ENCODE data around the gene ANKRD62. TPM values are rescaled to one million over a fixed set of nuclear protein-coding genes. Genes with fewer than 3 reads are reported as not detected.

Gene ANKRD62
- polyA plus RNA-seq, result not detected

DNA sequence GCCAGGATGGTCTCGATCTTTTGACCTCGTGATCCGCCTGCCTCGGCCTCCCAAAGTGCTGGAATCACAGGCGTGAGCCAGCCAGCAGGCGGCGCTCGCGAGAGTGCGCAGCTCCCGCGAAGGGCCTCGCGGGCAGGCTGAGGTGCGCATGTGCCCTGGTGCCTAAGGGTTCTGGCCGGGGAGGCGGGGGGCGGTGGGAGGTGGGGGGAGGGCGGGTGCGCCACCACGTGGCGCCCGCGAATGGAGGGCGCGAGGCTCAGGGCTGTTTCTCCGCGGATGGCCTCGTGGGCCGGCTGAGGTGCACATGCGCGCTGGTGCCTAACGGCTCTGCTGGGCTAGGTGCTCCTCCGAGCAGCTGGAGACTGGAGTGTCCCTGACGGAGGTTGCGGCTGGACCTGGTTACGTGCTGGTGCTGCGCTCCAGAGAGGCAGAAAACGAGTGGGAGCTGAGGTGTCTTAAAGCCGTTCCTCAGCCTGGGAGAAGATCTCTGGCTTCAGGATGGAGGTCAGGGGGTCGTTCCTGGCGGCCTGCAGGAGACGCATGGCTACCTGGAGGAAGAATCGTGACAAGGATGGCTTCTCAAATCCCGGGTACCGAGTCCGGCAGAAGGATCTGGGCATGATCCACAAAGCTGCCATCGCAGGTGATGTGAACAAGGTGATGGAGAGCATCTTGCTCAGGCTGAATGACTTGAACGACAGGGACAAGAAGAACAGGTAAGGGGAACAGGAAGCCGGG is at the start of gene ANKRD62:
TSS of gene ANKRD62 (plus strand) at position 324 of the 738 bp plus-strand sequence. CDS start at position 499, 175 bp downstream.
- Mint-ChIP-seq H3K4me3 (no peak within 1 kb of the TSS), H3K36me3 (no peaks in the 10 kb centered on the region), H3K4me1 (no peaks in the 10 kb centered on the region), H3K27me3 (ENCODE audit: low read depth in 3 of 3) (peaks cover 0 to 3% (median 0%) of the 10 kb centered on the region in 3 donors), H3K9me3 (no peaks in the 10 kb centered on the region), H3K27ac (peak within 1 kb of the TSS in 1 of 6 donors; percentile 71)
- DNase-seq, result no peak

DNA sequence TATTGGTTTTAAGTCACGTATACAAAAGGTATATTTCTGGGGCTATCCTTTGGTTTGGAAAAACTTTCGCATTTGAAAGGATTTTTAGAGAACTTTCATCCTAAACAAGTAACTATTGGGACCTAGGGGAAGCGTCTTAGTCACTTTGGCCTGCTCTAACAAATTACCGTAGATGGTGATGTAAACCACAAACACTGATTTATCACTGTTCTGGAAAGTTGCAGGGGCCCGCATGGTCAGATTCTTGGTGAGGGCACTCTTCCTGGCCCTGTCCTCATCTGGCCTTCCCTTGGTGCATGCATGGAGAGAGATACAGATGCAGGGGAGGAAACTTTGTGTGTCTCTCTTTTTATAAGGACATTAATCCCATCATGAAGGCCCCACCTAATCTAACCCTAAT is 49.1 kb upstream of the ANKRD62 start:
- Mint-ChIP-seq H3K4me3 (no peak overlapping the region), H3K27ac (no peak overlapping the region), H3K27me3 (ENCODE audit: low read depth in 3 of 3) (peaks cover 2 to 6% (median 4%) of the 10 kb centered on the region in 3 donors), H3K36me3 (no peaks in the 10 kb centered on the region), H3K4me1 (no peaks in the 10 kb centered on the region), H3K9me3 (no peaks in the 10 kb centered on the region)
- DNase-seq, result no peak

DNA sequence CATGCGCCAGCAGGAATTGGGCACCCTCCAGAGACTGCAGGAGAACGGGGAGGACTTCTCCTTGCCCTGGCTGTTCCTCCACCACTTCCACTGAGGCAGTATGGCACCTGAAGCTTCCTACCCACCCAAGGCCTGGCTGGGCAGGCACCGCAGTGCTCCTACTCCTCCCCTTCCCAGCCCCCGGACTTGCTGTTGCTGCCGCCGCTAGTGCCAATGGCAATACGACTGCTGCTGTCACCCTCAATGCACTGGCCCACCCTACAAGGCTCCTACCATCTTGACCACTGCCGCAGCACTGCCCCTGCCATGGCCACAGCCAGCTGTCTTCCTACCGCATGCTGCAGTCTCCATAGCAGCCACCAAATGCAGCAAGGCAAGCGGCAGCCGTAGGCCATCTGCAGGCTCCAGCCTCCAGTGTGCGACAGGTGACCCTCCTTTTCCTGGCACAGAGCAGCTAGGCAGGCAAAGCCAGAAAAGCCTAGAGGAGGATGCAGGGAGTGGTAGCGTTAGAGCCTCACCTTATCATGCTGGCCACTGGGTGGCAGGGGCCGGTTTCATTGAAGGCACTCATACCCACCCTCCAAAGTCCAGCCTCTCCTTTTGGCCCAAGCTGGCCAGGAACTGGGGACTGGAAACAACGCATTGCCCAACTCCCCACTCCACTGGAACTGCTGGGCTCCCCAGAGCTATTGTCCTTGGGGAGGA is 47.4 kb upstream of the ANKRD62 start:
- Mint-ChIP-seq H3K27ac (no peak overlapping the region), H3K27me3 (ENCODE audit: low read depth in 3 of 3) (peaks cover 0 to 6% (median 4%) of the 10 kb centered on the region in 3 donors), H3K4me3 (no peak overlapping the region), H3K4me1 (no peaks in the 10 kb centered on the region), H3K36me3 (no peaks in the 10 kb centered on the region), H3K9me3 (no peaks in the 10 kb centered on the region)
- DNase-seq, result no peak

DNA sequence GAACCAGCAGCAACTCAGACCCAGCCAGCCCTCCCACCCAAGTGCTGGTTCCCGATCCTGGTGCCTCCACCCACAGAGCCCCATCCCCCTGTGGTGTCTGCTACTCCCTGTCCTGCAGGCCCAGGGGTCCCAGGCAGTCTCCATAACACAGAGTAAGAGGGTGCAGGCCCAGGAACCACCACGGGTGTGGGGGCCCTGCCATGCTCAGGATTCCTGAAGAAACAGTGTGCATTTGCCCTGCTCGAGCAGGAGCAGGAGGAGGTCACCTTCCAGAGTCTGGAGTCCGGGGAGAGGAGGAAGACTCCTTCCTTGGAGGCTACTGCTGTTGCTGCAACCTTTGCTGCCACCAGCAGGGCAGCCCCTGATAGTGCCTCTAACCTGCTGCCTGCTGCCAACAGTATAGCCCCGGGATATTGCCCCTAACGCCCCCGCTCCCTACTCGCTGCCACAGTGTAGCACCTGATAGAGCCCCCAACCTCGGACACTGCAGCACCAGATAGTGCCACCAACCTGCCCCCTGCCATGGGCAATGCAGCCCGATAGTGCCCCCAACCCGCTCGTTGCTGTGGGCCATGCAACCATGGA is 46.8 kb upstream of the ANKRD62 start:
- Mint-ChIP-seq H3K9me3 (no peaks in the 10 kb centered on the region), H3K27ac (no peak overlapping the region), H3K36me3 (no peaks in the 10 kb centered on the region), H3K27me3 (ENCODE audit: low read depth in 3 of 3) (peaks cover 0 to 6% (median 4%) of the 10 kb centered on the region in 3 donors), H3K4me1 (no peaks in the 10 kb centered on the region), H3K4me3 (no peak overlapping the region)
- no peak for DNase-seq

DNA sequence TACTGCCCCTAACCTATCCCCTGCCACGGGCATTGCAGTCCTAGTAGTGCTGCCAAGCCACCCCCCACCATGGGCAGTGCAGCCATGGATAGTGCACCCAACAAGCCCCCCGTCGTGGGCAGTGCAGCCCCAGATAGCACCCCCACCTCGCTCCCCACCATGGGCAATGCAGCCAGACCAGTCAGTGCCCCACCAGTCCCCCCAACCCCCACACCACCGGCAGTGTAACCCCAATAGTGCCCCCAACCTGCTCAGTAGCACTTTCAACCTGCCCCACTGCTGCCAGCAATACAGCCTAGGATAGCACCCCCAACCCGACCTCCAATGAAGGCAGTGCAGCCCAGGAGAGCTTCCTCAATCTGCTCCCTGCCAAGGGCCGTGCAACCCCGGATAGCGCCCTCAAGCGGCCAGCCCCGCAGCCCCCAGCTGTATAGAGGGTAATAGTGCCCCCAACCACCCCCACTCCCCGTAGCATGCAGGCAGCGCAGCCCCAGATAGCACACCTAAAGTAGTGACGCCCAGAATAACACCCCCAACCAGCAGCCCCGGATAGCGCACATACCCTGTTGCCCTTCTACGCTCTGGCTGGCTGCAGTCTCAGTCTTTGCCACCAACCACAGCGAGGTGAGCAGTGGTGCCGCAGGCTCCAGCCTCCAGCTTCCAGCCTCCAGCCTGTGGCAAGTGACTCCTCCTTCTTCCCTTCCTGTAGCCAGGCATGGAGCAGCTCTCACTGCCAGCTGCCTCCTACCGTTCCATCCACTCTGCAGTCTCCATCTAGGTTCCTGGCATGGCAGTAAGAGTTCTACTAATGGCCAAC is 45.4 kb upstream of the ANKRD62 start:
- peaks cover 0 to 6% (median 4%) of the 10 kb centered on the region in 3 donors for H3K27me3 Mint-ChIP-seq (ENCODE audit: low read depth in 3 of 3)
- H3K9me3 Mint-ChIP-seq, result no peaks in the 10 kb centered on the region
- no peak for DNase-seq
- H3K36me3 Mint-ChIP-seq, result no peaks in the 10 kb centered on the region
- no peaks in the 10 kb centered on the region for H3K4me1 Mint-ChIP-seq
- no peak overlapping the region for H3K4me3 Mint-ChIP-seq
- H3K27ac Mint-ChIP-seq, result no peak overlapping the region

DNA sequence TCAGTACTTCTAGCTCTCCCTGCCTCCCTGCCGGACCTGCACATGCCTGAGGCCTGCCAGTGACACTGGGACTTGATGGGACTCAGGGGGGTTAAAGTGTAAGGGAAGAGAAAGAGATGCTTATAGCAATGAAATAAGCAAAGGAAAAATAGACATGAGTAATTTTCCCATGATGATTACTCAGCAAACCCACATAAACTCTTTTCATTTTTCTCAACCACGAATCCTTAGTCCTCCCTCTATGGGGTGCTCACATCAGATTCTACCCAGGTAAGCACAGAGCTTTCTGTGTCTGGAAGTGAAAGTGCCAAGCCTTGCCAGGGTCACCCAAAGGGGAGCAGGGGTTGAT is 44.8 kb upstream of the ANKRD62 start:
- peaks cover 0 to 8% (median 4%) of the 10 kb centered on the region in 3 donors for H3K27me3 Mint-ChIP-seq (ENCODE audit: low read depth in 3 of 3)
- H3K9me3 Mint-ChIP-seq, result no peaks in the 10 kb centered on the region
- no peaks in the 10 kb centered on the region for H3K4me1 Mint-ChIP-seq
- H3K4me3 Mint-ChIP-seq, result no peak overlapping the region
- H3K27ac Mint-ChIP-seq, result no peak overlapping the region
- no peak for DNase-seq
- H3K36me3 Mint-ChIP-seq, result no peaks in the 10 kb centered on the region

DNA sequence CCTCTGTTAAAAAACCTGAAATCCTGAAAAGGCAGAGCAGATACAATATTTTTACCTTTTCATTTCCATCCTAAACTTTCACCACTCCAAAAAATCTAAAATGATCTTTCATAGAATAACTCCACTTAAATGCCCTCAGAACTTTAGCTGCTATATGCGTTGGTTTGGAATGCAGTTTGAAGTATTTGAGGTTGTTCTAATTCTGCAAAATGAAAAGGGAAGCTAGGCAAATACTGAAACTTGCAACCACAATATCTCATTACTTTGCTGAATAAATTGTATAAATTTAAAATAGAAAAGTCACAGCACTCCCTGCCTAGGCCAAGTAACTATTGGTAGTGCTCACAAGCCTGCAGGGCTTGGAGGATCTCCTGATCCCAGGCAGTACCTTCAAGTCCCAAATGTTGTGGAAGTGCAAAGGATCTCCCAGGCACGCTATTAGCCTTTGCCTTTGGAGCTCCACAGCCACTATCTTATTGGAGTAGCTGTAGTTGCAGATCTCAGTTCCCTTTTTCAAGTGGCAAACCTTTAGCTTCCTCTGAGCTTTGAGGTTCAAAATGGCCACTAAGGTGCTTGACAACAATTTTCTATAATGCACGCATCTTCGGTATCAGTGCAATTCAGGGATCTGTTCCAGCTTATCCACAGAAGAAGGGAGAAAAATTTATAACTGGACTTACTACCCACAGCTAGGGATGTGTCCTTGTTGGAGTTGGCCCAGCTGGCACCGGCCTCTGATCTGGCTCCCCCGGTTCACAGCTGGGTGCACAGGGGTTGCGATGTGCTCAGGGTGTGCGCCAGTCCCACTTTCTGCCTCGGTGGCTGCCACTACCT is 43.4 kb upstream of the ANKRD62 start:
- no peaks in the 10 kb centered on the region for H3K9me3 Mint-ChIP-seq
- no peak overlapping the region for H3K27ac Mint-ChIP-seq
- H3K4me3 Mint-ChIP-seq, result no peak overlapping the region
- H3K27me3 Mint-ChIP-seq (ENCODE audit: low read depth in 3 of 3), result peaks cover 0 to 4% (median 4%) of the 10 kb centered on the region in 3 donors
- DNase-seq, result no peak
- H3K4me1 Mint-ChIP-seq, result no peaks in the 10 kb centered on the region
- H3K36me3 Mint-ChIP-seq, result no peaks in the 10 kb centered on the region

DNA sequence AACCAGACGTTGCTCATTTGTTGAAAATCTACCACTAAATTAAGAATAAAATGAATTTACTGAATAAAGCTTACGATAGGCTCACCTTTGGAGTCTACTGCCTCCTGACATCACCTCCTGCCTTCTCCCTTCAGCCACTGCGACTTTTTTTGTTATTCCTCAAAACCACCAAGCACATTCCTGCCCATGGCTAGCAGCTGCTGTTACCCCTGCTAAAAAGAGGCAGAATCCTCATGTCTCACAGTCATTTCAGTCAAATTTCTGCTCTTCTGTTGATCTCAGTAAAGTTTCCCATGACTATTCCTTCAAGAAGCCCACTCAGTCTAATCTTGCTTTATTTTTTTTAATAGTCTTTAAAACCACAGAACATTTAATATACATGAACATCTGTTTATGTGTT is 40.8 kb upstream of the ANKRD62 start:
- no peaks in the 10 kb centered on the region for H3K4me1 Mint-ChIP-seq

DNA sequence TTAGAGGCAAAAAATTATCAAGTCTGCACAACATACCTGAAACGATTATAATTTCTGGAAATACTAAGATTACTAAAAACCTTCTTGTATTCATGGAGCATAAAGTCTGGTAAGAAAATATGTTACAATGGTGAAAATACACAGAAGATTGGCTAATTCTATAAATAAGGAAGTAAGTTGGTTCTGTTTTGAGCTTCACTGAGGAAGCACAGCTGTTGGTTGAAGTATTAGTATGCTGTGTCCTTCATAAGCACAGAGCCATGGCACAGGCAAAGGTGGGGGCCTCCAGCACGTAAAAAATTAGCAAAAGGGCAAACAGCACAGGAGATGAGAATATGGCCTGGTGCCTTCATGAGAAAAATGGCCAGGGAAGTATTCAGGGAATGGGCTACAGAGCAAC is 40.4 kb upstream of the ANKRD62 start:
- Mint-ChIP-seq H3K36me3 (no peaks in the 10 kb centered on the region), H3K4me3 (no peak overlapping the region), H3K27me3 (ENCODE audit: low read depth in 3 of 3) (peaks cover 0 to 4% (median 4%) of the 10 kb centered on the region in 3 donors), H3K4me1 (no peaks in the 10 kb centered on the region), H3K9me3 (no peaks in the 10 kb centered on the region), H3K27ac (no peak overlapping the region)
- no peak for DNase-seq

More for the DNA sequence above, 40.8 kb upstream of the ANKRD62 start:
- Mint-ChIP-seq H3K9me3 (no peaks in the 10 kb centered on the region), H3K27me3 (ENCODE audit: low read depth in 3 of 3) (peaks cover 0 to 4% (median 4%) of the 10 kb centered on the region in 3 donors), H3K4me3 (no peak overlapping the region), H3K27ac (no peak overlapping the region), H3K36me3 (no peaks in the 10 kb centered on the region)
- no peak for DNase-seq

DNA sequence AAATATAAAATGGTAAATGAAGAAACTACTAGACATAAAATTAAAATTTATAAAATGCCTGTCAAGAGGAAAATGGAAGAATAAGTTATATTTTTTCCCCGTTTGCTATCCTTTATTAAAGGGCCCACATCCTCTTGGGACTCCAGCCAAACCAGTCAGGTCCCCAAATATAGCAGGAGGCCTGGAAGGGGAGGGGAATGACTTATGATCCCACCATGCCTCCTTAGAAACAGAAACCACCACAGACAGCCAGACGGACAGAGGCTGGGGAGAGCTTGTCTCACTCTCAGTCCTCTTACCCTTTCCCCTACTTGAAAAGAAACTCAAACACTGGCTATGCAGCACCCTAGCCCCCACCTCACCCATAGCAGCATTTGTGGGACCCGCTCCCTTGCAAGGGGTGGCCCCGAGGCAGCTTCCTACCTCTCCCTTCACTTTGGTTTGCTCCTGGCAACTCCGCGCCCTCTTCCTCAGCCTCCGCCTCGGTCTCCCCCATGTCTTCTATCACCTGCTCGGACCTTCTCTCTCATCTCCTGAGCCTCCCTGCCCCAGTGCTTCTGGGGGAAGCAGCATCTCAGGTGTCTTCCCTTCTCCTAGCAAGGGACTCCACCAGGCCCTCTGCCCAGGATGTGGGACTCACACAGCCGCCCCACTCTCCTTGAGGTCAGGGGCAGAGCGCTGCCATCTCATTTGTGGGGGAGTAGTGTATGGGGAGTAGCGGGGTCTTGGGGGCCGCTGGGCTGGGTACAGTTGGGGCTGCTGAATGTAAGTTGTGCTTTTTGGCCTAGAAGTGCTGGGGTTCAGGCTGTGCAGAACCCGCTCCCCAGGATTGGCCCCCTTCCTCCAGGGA is 37.4 kb upstream of the ANKRD62 start:
- no peak overlapping the region for H3K4me3 Mint-ChIP-seq
- H3K9me3 Mint-ChIP-seq, result no peaks in the 10 kb centered on the region
- no peak for DNase-seq
- no peaks in the 10 kb centered on the region for H3K4me1 Mint-ChIP-seq
- H3K36me3 Mint-ChIP-seq, result no peaks in the 10 kb centered on the region
- H3K27ac Mint-ChIP-seq, result no peak overlapping the region
- peaks cover 0 to 4% (median 4%) of the 10 kb centered on the region in 3 donors for H3K27me3 Mint-ChIP-seq (ENCODE audit: low read depth in 3 of 3)

DNA sequence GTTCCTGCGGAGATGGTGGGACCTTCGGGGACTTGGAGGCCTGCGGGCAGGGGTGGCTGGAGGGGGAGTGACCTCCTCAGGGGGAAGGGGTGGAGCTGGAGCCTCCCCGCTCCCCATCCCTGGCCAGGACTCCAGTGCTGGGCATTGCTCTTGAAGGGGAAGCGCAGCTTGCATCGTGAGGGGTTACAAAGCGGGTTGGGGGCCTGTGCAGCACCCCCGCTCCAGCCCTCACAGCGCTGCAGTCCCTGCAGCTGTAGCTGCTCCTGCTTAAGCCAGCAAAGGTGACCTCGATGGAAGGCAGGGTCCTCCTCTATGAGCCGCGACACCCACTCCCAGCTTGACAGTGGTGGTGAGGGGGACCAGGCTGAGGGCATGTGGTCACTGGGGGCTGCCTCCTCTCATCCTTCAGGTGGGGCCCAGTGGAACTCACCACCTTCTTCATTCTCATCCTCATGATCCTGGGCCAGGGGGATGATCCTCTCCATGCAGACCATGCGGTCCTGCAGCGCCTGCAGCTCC is 36.7 kb upstream of the ANKRD62 start:
- Mint-ChIP-seq H3K4me1 (no peaks in the 10 kb centered on the region), H3K27ac (no peak overlapping the region), H3K36me3 (no peaks in the 10 kb centered on the region), H3K4me3 (no peak overlapping the region), H3K9me3 (no peaks in the 10 kb centered on the region), H3K27me3 (ENCODE audit: low read depth in 3 of 3) (peaks cover 0 to 4% (median 4%) of the 10 kb centered on the region in 3 donors)
- no peak for DNase-seq

DNA sequence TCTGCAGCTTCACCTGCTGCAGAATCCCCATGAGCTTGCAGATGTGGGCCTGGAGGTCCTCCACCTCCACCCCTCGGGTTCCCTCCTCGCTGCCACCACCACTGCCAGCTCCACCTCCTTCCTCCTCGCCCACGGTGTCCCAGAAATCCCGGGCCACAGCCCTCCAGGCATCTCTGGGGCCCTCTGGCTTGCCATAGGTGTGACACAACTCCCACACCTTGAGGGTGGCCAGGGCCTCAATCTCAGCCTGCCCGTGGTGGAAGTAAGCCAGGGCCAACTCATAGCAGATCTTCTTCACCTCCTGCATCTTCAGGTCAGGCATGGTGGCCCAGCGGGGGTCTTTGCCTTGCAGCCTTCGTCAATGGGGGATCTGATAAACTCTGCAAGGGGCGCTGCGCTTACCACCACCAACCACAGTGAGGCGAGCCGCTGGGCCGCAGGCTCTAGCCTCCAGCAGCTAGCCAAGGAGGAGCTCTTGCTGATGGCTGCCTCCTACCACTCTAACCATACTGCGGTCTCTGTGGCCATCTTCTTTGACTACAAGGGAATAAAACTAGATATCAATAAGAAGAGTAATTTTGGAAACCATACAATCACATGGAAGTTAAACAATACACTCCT is 36.1 kb upstream of the ANKRD62 start:
- Mint-ChIP-seq H3K4me1 (no peaks in the 10 kb centered on the region), H3K9me3 (no peaks in the 10 kb centered on the region), H3K36me3 (no peaks in the 10 kb centered on the region), H3K4me3 (no peak overlapping the region), H3K27me3 (ENCODE audit: low read depth in 3 of 3) (peaks cover 0 to 4% (median 4%) of the 10 kb centered on the region in 3 donors), H3K27ac (no peak overlapping the region)
- DNase-seq, result no peak
